Measurements from ENCODE around the gene AACS. TPM values are rescaled to one million over a fixed set of nuclear protein-coding genes. Genes with fewer than 3 reads are reported as not detected.

AACS gene
- total and polyA plus RNA-seq, 2 of the 13 experiments (the other 11 are each of a cell fraction or from before 2014, with no cell fraction given): 23.3 to 28.8 TPM

- peak; percentile 81; the same call in 1 of the 2 replicates for TF ChIP-seq ZNF687 (CRISPR knock-in tag; IDR thresholded peaks at IDR 0.05)
- TF ChIP-seq BRCA1 (CRISPR knock-in tag; IDR thresholded peaks at IDR 0.05): no peak
- no peak for TF ChIP-seq ZBTB46 (CRISPR knock-in tag; IDR thresholded peaks at IDR 0.05; ENCODE audit: borderline replicate concordance)
- no peak for TF ChIP-seq ZNF629 (CRISPR knock-in tag; conservative IDR thresholded peaks at IDR 0.05)
- peak; percentile 82 for TF ChIP-seq ZFX (CRISPR knock-in tag; IDR thresholded peaks at IDR 0.05; ENCODE audit: low read depth)
- no peak for TF ChIP-seq ETS1 (CRISPR knock-in tag; IDR thresholded peaks at IDR 0.05)
- no peak for TF ChIP-seq NFE2L2 (IDR thresholded peaks at IDR 0.05; ENCODE audit: low read length)
- no peak for TF ChIP-seq ZFP36L2 (CRISPR knock-in tag; IDR thresholded peaks at IDR 0.05)
- no peak for TF ChIP-seq CREM (IDR thresholded peaks at IDR 0.05)
- TF ChIP-seq CREM (CRISPR knock-in tag; IDR thresholded peaks at IDR 0.05): no peak
- no peak for TF ChIP-seq ZNF101 (CRISPR knock-in tag; IDR thresholded peaks at IDR 0.05; ENCODE audit: borderline replicate concordance, low read depth)
- no peak for TF ChIP-seq XRCC5 (optimal IDR thresholded peaks at IDR 0.05; ENCODE audit: low read length)
- no peak for TF ChIP-seq FOXO1 (CRISPR knock-in tag; IDR thresholded peaks at IDR 0.05)
- TF ChIP-seq NFKB2 (CRISPR knock-in tag; IDR thresholded peaks at IDR 0.05; ENCODE audit: borderline replicate concordance): peak; percentile 60; the same call in 1 of the 2 replicates
- no peak for TF ChIP-seq SMC3 (IDR thresholded peaks at IDR 0.05; ENCODE audit: low read length)
- TF ChIP-seq ZBTB34 (CRISPR knock-in tag; IDR thresholded peaks at IDR 0.05): no peak
- no peak for TF ChIP-seq HOXA9 (CRISPR knock-in tag; IDR thresholded peaks at IDR 0.05; ENCODE audit: borderline replicate concordance)
- TF ChIP-seq HOXA3 (CRISPR knock-in tag; IDR thresholded peaks at IDR 0.05): 0 out of 2 replicates have a peak, but pooled peaks have one; percentile 14
These were observed at the start of gene AACS (continued) for GRCh38 chr12:125065021-125065918.
